Measurements from ENCODE around the gene SNRNP40.

- TF ChIP-seq POLR2AphosphoS5 (IDR thresholded peaks at IDR 0.05; ENCODE audit: low read length) (no peak), SP1 (IDR thresholded peaks at IDR 0.05; ENCODE audit: low read depth, low read length) (no peak), IRF4 (IDR thresholded peaks at IDR 0.05; ENCODE audit: low read depth, low read length) (no peak), USF2 (IDR thresholded peaks at IDR 0.05; ENCODE audit: borderline replicate concordance, low read depth, low read length) (no peak), RAD21 (IDR thresholded peaks at IDR 0.05; ENCODE audit: insufficient read depth, low read depth, low read length) (no peak), CTCF (IDR thresholded peaks at IDR 0.05 in 2 of 3, conservative IDR thresholded peaks at IDR 0.05 in 1 of 3; ENCODE audit: control insufficient read depth in 2 of 3, extremely low read depth in 1 of 3, insufficient read depth in 1 of 3, low read depth in 3 of 3, low read length in 3 of 3) (no peak)
These were observed 63.9 kb downstream of the SNRNP40 start for GRCh38 chr1:31232689-31233088.

Data from GM12878 (cell line).